HEK293 (cell line): ENCODE results near the gene FXYD5.

ENCODE experiments used
- CTCF ChIP-seq: fragments of 450-650 bp; formaldehyde crosslinking; IDR thresholded peaks from 2 replicates; pipeline ENCODE4 v1.5.1; 2016; ENCODE audit warnings: missing biosample characterization, missing genetic modification characterization
- SP2 ChIP-seq: fragments of 450-650 bp; formaldehyde crosslinking; IDR thresholded peaks from 2 replicates; pipeline ENCODE4 v1.5.1; 2016; ENCODE audit warnings: missing biosample characterization, missing genetic modification characterization
- ZNF121 ChIP-seq: fragments of 450-650 bp; formaldehyde crosslinking; IDR thresholded peaks from 2 replicates; pipeline ENCODE4 v1.5.1; 2016; ENCODE audit warnings: missing biosample characterization, missing genetic modification characterization
- ZNF391 ChIP-seq: fragments of 450-650 bp; formaldehyde crosslinking; IDR thresholded peaks from 2 replicates; pipeline ENCODE4 v1.5.1; 2016; ENCODE audit warnings: low read depth, missing biosample characterization, missing genetic modification characterization, borderline replicate concordance
- ZNF785 ChIP-seq: fragments of 450-650 bp; formaldehyde crosslinking; IDR thresholded peaks from 2 replicates; pipeline ENCODE4 v1.5.1; 2016; ENCODE audit warnings: missing biosample characterization, missing genetic modification characterization

GRCh38 chr19:35154525-35155406, at the start of gene FXYD5:
- TF ChIP-seq CTCF (peak; percentile 87), ZNF391 (tag by site-specific recombination) (peak; percentile 96; the same call in 1 of the 2 replicates), ZNF121 (tag by site-specific recombination) (no peak), ZNF785 (tag by site-specific recombination) (no peak; the same call in 1 of the 2 replicates), SP2 (peak; percentile 91)
